T-helper 1 cell treated with Interleukin-12 subunit alpha and Interleukin-12 subunit beta and Interleukin-4 antibody, amounts not matched to agents 30 ng/mL and 1 ng/mL, for 36 hours (primary cell): ENCODE measurements around the gene ANKRD9. TPM values are rescaled to one million over a fixed set of nuclear protein-coding genes. Genes with fewer than 3 reads are reported as not detected.
"Not testable (repeated sequence)": the region's sequence is repeated elsewhere in the genome, so short reads cannot be mapped to it uniquely, and the experiment has no call there.

ENCODE experiments used
- intact Hi-C: fragments of 100-400 bp; cut with micrococcal nuclease; formaldehyde crosslinking; loops from one replicate; pipeline ENCODE4 v1.15.1; 2024
- total RNA-seq: library from RNA; stranded (reverse); gene quantifications from 2 replicates; pipeline ENCODE4 v1.2.3, GENCODE V29; 2022

ANKRD9 gene, protein sequence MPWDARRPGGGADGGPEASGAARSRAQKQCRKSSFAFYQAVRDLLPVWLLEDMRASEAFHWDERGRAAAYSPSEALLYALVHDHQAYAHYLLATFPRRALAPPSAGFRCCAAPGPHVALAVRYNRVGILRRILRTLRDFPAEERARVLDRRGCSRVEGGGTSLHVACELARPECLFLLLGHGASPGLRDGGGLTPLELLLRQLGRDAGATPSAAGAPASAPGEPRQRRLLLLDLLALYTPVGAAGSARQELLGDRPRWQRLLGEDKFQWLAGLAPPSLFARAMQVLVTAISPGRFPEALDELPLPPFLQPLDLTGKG
- 5.0 and 5.5 TPM in 2 replicates for total RNA-seq

DNA sequence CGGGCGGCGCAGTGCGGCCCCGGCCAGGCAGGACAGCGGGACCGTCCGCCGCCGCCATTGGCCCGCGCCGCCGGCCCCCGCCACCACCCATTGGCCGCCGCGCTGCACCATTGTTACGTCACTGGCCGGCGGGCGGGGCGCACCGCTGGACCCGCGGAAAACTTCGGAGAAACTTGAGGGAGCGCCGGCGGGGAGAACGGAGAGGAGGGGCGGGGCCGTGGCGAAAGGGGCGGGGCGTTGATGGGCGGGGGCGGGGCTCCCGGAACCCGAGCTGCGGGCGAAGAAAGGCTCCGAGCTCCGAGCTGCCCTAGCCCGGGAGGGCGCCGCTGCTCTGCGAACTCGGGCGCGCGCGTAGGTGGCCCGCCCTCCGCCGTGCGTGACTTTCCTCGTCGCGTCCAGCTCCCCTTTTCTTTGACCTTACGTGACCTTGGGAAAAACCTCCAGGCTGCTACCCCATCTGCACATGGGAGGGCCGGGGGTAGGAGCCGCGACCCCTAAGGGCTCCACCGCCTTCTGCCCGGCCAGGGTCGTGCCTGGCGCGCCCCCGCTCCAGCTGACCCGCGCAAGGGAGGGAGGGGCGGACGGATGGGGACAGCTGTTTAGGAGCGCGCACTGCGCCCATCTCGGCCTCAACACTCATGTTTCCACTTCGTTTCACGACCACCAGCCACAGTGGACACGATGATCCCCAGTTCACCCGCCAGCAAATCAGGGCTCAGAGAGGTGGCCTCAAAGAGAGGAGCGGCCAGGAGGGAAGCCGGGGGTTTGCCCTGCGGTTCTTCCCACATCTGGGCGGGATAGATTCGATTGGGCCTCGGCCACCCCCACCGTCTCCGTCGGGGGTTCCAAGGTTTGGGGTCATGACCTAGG, at the start of gene ANKRD9:
Gene ANKRD9, minus strand, starts transcription at position 31 of the 870 bp plus-strand sequence. CDS start 1,887 bp downstream, outside the sequence.
- intact Hi-C loops = loop anchor here (1.0 to 10.0 kb wide), 7 partner anchors 14 to 562 kb away; partner anchors contain the start of genes CINP, DYNC1H1, HSP90AA1 and TECPR2

DNA sequence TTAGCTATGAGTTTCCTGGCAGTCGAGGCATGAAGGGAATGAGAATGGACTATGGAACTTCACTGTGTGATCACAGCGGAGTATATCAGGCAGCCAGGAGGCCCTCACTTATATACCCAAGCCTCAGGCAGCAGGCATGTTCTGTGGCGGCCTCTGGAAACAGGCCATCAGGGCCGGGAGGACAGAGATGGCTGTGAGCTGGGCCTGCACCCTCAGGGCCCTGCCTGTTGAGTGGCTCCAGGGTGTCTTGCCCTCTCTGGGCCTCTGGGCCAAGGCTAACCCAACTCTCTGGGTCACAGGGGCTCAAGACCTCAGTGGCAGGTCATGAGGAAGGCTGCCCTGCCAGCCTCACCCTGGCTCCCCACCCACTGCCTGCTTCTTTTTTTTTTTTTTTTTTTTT, 49.0 kb upstream of the ANKRD9 start:
- intact Hi-C loops = no loop called here

DNA sequence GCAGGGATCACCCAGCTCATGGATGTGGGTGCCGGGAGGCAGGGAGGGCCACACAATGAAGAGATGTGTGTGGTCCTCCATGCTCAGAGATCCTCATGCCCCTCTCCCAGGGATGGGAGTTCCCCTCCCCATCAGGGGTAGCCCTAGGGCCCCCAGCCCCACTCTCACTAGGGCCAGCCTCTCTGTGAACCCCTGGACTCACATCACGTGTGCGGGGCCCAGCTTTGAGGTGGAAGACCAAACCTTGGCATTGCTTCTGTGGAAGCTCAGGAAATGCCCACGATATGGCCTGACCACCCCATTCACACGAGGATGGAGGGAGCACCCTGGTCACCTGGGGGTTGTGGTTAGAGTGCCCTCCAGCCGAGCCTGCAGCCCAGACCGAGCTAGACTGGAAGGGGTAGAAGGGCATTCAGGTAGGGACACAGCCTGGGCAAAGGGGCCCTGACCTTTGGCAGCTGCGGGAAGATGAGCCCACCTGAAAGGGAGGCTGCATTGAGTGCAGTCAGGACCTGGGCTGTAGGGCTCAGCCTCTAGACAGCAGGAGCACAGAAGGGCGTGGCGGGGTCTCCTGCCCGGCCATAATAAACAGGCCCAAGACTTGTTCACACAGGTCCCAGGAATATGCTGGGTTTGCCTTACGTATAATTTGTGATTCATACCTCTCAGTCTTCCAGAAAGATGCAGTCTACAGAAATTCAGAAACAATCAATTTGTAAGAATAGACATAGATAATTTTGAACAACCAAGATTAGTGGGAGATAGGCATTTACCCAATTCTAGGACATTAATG, 48.1 kb upstream of the ANKRD9 start:
- intact Hi-C loops = no loop called here

DNA sequence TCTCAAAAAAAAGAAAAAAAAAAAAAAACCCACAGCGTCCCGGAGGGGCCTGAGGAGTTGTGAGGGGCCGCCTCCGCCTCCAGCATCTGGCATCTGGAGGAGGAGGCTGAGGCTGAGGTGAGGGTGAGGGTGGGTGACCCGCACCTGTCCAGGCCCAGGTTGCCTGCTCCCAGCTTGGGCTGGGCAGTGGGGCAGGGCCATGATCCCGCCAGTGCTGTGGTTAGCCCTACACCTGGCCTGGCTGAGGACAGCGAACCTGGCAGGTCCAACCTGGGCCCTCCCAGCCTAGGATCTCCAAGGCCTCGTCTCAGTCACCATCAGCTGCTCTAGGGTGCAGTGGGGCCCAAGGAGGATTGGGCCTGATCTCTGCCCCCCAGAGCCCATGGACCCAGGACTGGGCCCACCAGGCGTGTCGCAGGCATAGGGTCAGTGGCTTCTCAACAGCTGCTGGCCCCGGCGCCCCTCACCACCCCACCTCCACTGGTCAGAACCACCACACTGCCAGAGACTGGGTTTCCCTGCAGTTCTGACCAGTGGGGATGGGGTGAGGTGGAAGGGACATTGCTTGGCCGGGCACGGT, 46.6 kb upstream of the ANKRD9 start:
- intact Hi-C loops = no loop called here

DNA sequence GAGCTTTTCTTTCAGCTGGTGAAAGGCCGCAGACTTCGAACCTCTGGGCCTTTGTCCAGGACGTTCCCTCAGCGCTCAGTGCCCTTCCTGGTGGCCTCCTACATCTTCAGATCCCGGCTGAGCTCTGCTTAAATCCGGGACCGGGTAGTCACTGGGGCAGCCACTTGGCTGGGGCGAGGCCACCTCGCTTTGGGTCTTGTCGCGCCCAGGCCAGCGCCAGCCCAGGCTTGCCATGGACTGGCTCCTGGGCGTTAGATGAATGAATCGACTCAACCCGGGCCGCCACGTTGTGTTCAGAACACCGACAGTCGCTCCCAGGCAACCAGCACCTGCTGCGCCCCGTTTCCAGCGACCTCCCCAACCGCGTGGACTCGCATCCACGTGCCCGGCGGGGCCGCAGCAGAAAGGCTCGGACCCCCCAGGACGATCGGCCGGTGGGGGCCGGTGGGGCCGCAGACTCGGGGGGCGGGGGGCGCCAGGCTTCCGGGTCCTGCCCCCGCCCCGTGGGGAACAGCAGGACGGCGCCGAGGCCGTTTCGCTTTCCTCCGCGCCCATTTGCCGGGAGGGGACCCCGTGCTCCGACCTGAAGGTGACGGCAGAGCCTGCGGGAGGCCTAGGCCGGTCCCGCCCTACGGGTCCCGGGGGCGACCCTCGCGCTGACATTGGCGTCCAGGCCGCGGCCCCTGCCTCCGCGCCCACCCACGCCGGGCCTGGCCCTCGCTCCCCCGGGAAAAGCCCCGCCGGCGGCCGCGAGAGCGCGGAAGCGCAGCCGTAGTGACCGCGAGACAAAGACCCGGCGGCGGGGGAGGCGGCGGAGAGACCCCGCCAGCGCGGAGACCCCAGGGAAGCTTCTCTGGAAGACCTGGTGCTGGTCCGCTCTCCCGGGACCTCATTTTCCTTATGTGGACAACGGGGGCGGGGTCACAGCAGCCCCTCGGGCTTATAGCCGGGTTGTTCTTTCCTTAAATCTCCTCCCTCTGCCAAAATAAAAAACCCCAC, 45.5 kb upstream of the ANKRD9 start:
- intact Hi-C loops = loop anchor here (1.0 to 2.0 kb wide), 3 partner anchors 13 to 38 kb away; partner anchors contain the start of gene RCOR1

DNA sequence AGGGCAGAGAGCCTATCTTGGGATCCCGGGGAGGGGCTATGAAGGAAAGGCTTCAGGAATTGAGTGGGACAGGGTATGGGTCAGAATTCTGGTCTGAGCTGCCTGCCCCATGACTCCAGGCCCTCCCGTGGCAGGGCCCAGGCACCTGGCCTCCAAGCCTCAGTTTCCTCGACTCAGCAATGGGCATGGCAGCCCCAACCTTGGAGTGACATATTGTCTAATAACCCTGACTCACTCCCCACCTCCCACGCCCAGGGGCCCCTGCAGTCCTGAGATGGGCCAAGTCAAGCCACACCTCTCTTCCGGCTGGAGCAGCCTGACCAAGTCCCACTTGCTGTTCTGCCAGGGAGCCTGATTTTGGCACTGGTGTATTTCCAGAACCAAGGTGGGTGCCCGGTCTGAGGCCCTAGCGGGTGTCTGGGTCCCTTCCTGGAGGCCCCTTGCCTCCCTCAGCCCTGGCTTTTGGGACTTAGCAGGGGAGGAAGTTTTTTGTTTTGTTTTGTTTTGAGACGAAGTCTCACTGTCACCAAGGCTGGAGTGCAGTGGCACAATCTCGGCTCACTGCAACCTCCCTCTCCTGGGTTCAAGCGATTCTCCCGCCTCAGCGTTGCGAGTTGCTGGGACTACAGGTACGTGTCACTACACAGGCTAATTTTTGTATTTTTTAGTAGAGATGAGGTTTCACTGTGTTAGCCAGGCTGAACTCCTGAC, 42.6 kb upstream of the ANKRD9 start:
- intact Hi-C loops = no loop called here

DNA sequence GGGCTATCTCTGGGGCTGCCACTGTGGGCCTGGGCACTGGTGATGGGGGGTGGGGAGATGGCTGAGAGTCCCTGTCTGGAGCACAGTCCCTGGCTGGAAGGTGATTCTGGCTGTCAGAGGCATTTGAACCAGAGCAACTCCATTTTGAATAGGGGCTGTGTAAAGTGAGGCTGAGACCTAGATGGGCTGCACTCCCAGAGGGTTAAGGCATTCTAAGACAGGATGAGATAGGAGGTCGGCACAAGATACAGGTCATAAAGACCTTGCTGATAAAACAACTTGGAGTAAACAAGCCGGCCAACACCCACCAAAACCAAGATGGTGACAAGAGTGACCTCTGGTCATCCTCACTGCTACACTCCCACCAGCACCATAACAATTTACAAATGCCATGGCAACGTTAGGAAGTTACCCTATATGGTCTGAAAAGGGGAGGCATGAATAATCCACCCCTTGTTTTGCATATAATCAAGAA, 41.4 kb upstream of the ANKRD9 start:
- intact Hi-C loops = not testable (repeated sequence)

DNA sequence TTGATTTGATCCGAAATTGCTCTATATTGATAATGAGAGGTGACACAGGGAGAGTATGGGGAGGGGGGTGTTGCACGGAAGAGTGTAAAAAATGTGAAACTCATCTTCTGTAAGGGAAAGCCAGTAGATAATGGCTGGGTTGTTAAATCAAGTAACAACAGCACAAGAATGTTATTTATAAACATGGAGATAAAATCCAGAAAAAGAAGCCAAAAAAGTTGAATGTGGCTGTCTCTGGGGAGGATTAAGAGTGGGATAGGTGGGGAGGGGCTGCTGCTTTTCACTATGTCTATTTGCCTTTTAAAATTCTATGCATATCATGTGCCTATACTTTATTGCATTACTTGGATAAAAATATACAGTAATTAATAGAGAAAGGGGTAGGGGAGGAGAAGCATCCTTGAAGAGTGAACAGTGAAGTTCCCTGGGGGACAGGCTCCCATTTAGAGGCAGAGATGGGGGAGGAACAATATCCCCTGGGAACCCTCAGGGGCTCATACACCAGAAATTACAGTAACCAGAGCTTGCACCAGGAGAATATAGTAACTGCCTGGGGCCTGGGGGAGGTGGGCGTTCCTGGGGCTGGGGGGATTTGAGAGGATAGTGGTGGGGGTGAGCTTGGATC, 39.2 kb upstream of the ANKRD9 start:
- intact Hi-C loops = no loop called here

DNA sequence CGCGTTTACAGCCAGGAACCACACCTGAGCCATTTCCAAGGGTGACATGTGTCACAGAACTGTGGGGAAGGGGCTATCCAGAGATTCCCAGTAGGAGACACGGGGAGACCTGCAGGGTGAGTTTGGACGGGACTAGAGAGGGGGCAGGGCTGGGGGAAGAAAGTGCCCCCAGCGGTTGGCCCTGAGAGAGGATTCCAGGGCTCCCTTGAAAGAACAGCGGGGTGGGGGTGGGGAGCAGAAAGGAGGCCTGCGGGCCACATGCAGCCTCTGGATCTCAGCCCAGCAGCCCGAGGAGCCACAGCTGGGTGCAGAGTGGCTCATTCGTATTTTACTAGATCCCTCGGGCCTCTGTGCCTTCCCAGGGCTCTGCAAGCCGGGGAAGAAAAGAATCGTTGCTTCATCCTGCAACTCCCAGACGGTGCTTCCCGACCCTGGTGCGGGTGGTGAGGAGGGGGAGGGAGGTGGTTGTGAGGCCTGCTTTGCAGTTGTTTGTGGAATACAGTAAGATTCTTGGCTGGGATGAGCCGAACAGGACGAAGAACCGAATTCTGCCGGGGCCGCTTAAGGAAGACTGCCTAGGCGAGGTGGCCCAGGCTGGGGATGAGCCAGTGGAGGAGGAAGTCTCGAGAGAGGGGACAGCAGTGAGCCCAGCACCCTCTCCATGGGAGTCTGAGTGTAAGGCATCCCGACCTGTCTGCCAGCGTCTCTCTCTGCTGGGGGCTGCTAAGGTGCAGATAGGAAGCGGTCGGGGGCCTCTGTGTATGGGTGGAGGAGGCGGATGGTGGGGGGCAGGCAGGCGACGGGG, 36.1 kb upstream of the ANKRD9 start:
- intact Hi-C loops = no loop called here

DNA sequence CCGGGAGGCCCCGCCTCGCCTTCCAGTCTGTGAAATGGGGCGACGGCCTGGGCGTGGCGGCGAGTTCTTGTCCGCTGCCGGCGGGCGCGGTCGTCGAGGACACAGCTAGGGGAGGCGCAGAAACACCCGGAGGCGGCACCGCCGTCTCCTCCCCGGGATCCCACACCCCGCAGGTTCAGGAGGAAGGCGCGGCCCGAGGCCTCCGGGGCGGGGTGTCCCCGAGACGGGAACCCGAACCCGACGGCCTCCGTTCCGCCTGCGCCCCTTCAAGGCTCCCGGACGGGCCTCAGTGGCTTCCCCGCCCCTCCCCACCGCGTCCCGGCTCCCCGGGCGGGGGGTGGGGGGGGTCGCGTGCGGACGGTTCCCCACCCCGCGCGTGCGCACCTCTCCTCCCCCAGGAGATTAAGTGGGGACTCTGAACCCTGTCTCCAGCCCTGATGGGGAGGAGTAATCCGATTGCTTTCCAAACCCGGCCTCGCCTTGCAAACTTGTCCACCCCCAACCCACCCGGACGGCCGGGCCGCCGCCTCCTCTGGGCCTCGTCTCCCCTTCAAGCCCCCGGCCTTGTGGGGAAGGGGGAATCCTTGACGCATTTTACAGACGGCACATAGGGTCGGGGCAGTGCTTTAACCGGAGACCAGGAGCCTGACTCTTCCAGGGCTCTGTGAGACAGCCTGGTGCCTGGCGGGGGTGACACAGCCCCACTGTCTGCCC, 35.3 kb upstream of the ANKRD9 start:
- intact Hi-C loops = no loop called here

DNA sequence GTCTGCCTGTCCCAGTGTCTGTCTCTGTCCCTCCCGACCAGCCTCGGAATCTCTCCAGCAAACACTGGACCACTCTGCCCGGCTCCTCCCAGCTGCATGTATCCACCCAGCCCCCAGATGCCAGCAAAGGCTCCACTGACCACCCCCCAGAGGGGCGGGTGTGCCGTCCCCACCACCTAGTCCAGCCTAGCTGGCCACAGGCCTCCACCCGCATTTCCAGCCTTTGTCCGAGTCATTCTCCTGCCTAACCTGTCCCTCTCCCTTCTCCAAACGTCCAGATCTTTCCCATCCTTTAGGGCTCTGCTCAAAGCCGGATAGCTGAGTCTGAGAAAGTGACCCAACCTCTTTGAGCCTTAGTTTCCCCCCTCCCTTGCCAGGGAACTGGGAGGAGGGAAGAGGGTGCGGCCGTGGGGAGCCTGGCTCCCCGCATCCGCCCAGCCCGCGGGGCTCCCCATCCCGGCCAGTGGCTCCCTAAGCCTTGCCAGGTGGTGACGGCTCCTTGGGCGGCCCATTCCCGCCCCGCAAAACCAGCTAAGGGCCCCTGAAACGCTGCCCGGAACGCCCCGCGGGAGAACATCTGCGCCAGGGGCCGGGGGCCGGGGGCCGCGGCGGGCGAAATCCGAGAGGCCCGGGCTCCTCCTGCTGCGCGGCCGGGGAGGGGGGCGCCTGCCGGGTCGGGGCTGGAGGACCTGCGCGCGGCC, 34.6 kb upstream of the ANKRD9 start:
- intact Hi-C loops = no loop called here

DNA sequence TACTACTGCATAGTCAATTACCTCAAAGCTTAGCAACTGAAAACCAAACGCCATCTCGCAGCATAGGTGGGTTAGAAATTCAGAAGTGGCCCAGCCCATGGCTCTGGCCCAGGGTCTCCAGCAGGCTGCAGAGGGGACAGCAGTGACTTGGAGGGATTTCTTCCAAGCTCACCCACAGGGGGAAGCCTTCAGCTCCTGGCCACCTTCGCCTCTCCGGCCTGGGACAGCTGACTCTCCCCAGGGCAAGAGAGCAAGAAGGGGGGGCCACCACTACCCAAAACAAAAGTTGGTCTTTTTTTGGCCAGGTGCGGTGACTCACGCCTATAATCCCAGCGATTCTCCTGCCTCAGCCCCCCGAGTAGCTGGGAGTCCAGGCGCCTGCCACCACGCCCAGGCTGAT, 32.2 kb upstream of the ANKRD9 start:
- intact Hi-C loops = no loop called here

DNA sequence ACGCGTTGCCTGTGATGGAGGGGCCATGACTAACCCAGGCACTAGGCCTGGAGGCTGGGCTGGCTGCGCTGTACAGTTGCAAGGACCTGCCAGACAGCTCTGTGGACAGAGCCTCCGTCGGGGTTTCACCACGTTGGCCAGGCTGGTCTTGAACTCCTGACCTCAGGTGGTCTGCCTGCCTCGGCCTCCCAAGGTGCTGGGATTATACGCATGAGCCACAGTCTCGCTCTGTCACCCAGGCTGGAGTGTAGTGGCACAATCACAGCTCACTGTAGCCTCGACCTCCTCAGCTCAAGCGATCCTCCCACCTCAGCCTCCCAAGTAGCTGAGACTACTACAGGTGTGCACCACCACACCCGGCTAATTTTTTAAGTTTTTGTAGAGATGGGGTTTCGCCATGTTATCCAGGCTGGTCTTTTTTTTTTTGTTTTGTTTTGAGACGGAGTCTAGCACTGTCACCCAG, 31.5 kb upstream of the ANKRD9 start:
- intact Hi-C loops = not testable (repeated sequence)

DNA sequence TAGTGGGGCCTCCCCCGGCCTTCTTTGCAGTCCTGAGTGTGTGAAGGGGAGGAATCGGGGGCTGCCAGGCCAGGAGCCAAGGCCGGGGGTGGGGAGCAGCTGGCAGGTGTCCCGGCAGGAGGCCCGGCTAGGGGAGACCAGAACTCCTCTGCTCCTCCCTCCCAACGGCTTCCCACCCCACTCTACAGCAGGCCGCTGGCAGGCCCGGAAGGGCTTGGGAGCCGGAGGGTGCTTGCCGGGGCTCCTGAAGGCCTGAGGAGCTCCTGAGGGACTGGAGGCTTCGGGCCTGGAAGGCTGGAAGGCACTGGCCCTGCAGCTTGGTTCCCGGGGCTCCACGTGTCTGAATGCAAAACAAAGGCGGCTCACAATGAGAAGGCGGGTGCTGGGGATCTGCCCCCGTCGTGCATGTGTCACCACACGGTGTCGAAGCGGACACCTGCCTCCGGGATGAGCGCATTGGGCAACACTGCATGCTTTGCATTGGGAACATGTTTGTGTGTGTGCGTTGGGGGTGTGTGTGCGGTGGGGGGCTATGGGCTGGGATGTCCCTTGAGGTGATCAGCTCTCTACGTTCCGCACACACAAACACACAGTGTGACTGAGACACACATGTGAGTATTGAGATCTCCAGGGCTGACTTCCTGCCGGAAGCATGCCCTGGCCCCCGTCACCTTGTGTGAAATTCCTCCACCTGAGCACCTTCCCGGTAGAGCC, 30.9 kb upstream of the ANKRD9 start:
- intact Hi-C loops = no loop called here

DNA sequence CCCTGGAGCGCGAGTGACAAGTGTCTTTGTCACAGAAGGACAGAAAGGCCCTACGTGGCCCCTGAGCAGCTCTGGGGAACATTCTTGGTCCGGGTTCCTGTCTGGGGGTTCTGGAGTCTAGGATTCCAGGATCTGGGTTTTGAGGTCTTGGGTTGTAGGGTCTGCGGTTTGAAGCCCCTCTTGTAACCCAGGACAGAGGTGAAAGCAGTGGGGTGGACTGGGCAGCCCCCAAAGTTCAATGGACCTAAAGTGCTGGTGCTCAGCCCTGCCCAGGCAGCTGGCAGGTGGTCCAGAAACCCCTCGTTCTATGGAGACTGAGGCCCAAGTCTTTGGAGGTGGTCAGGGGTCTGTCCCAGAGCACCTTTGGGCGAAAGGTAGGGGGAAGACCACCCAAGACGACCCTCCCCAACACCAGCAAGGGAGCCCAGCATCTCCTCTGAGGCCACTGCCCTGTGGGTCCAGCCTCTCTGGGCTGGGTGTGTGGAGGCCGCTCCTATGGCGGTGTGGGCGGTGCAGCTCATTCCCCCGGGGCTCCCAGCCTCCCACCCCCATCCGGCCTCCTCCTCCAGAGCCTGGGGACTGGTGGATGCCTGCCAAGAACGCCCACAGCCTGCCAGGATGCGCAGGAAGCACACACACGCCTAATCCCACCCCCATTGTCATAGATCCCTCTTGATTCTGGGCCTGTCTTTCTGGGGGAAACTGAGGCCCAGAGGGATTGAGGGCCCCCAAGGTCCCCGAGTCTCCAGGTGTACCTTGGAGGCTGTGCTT, 30.2 kb upstream of the ANKRD9 start:
- intact Hi-C loops = no loop called here
